Inflammatory macrophage treated with lipopolysaccharide for 1 hour (primary cell): ENCODE measurements around the gene GGN.
"Not testable (repeated sequence)": the region's sequence is repeated elsewhere in the genome, so short reads cannot be mapped to it uniquely, and the experiment has no call there.

Source experiments
- DNase-seq, 2 donors: peaks; one replicate each; pipeline ENCODE4 v3.0.0-alpha.2; 2020 to 2022

Gene GGN

GRCh38 chr19:38387550-38388348 is at the start of gene GGN:
Gene GGN, minus strand, starts transcription at chr19:38388034. Its CDS starts 773 bp downstream, at chr19:38387261.
- peak; percentile 69 for DNase-seq

GRCh38 chr19:38437295-38437694 is 49.5 kb upstream of the GGN start:
- DNase-seq: no peak

DNA sequence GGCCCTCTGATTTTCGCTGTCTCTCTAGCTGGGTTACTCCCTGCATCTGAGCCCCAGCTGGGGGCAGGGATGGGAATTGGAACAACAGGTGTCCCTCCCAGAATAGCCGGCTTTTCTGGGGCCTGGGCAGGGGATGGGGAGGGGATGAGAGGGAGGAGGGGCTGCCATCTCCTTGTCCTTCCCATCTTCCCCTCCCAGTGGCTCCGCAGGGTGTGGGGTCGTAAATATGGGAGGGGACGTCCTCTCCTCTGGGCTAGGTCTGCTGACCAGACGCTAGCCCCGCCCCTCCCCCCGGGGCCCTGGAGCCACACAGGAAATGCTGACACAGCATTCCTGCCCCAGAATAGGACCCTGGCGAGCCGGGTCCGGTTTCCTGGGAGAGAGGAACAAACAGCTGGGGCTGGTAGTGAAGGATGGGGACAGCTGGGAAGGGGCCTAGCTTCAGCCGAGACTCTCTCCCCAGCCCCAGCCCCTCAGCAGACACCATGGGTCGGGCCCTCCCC is 46.8 kb upstream of the GGN start:
- no peak for DNase-seq

- peak; percentile 31 to 51 for DNase-seq
These were observed 45.5 kb upstream of the GGN start, which contains the start of gene RYR1 for GRCh38 chr19:38433268-38433733. Gene RYR1, plus strand, starts transcription at chr19:38433691. Its CDS starts 139 bp downstream, at chr19:38433830.

GRCh38 chr19:38430931-38431330 is 43.1 kb upstream of the GGN start:
- DNase-seq: no peak

GRCh38 chr19:38429811-38430156 is 42.0 kb upstream of the GGN start:
- no peak for DNase-seq

DNA sequence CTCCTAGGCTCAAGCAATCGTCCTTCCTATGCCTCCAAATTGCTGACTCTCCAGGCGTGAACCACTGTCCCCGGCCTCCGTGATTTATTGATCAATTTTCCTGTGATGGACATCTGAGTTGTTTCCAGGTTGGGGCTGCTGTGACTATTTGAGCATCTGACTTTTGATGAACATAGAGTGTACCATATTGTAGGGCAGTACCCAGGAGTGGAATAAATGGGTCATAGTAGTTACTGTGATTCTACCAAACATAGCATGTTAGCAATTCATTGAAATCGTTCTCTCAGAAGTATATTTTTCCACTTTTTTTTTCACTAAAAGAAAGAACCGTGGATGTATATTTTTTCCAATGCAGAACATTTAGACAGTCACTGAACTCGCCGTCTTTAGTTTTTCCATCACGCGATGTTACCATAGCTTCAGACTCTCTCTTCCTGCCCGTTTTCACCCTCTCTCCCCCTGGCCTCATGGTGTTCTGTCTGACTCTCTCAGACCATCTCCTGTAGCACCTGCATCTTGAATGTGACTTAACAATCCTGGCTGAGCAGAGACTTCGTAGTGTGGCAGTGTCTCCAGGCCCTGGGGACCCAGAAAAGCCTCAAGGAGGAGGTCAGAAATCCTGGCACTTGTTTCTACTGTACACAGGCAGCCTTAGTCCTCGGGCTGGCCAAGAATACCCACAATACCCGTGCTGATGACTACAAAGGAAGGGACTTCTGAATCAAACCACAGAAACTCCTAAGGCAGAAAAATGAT is 41.4 kb upstream of the GGN start:
- DNase-seq: no peak

DNA sequence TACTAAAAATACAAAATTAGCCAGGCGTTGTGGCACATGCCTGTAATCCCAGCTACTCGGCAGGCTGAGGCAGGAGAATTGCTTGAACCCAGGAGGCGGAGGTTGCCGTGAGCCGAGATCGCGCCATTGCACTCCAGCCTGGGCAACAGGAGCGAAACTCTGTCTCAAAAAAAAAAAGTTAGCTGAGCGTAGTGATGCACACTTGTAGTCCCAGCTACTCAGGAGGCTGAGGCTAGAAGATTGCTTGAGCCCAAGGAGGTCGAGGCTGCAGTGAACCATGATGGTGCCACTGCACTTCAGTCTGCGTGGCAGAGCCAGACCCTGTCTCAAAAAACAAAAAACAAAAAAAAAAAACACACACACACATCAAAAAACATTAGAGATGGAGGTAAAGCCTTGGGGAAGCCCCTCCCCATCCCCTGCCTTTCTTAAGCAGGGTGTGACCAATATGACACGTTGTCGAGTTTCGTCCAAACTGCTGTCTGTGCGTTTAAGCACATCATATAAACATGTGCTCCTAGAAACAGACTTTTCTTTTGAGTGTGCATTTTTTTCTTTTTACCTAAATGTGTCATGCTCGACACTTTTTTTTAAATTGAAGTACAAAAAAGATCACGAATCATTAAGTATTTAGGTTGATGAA is 39.3 kb upstream of the GGN start:
- peak in 1 of 2 donors; percentile 3 for DNase-seq

GRCh38 chr19:38425810-38426466 is 38.1 kb upstream of the GGN start, which contains the start of gene RASGRP4:
Gene RASGRP4, minus strand, starts transcription at chr19:38426219. Its CDS starts 128 bp downstream, at chr19:38426091.
- DNase-seq: peak; percentile 40 to 55

- no peak for DNase-seq
These were observed 37.5 kb upstream of the GGN start for GRCh38 chr19:38425222-38425809.

- DNase-seq: no peak
These were observed 36.4 kb upstream of the GGN start for GRCh38 chr19:38424272-38424671.

GRCh38 chr19:38422438-38422837 is 34.6 kb upstream of the GGN start:
- no peak for DNase-seq

DNA sequence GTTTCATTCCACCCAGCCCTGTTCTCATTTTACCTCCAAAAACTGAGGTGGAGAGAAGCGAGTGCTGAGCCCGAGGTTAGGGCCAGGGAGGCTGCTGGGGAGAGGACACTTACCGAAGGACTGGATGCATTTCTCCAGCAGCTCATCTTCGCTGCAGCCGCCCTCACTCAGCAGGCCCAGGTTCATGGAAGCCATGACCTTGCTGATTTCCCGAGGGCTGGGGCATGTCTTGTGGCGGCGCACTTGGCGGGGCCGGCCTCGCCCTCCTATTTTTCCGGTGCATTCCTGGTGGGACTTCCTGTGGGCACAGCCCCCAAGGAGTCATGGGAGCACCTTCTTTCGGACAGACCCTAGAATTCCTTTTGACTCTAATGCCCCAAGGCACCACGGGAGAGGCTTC is 34.0 kb upstream of the GGN start:
- DNase-seq: no peak

- DNase-seq: no peak
These were observed 33.1 kb upstream of the GGN start for GRCh38 chr19:38420935-38421334.

DNA sequence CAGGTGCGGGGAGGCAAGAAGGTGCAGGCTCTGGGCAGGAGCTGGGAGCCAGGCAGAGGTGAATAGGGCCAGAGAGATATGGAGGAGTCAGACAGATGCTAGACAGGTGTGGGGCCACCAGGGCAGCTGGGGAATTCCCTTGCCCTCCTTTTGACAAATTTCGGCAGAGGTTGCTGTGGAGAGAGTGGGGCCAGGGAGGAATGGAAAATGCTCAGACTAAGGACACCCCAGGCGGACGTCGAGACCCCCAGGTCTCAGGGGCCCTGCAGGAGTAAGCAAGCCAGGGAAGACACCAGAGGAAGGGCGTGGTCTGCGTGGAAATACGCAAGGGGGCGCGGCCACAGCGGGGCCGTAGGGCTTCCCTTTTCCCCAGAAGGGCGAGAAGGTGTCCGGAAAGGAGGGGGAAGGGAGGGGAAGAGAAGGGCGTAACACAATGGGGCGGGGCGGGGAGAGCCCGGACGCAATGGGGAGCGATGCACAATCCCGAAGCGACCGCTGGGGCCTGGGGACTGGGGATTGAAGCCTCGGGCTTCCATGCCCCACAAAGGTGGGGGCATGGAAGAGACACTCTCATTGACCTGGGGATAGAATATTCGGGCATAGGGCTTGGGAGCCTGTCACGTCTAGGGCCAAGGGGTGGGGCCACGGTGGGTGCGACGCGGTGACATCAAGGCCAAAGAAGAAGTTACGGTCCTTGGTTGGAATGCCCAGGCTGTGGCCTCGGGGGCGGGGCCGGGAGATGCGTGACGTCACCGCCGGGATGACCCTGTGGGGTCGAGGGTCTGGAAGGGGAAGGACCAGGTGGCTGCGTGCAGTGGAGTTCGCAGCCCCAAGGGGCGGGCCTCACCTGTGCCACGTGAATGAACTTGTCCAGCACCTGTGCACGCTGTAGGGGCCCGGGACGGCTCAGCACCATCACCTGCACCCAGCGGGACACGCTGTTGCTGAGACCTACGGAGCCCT is 30.0 kb upstream of the GGN start:
- peak; percentile 81 to 93 for DNase-seq

DNA sequence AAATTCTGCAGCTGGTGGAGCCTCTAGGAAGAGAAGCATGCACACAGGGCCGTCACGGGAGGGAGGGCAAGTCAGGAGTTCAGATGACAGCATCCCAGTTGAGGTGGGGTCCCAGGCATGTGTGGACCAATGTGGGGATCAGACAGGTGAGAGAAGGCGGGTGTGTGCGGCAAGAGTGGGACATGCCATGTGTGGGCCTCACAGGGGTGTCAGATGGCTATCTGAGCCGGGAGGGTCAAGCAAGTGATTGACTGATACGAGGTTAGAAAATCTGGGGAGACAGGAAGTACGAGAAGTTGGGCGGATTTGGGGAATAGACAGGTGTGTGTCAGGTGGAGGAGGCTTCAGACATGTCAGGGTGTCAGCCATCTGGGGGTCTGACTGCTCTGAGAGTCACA is 29.3 kb upstream of the GGN start:
- DNase-seq: no peak

GRCh38 chr19:38413416-38413815 is 25.6 kb upstream of the GGN start:
- no peak for DNase-seq

DNA sequence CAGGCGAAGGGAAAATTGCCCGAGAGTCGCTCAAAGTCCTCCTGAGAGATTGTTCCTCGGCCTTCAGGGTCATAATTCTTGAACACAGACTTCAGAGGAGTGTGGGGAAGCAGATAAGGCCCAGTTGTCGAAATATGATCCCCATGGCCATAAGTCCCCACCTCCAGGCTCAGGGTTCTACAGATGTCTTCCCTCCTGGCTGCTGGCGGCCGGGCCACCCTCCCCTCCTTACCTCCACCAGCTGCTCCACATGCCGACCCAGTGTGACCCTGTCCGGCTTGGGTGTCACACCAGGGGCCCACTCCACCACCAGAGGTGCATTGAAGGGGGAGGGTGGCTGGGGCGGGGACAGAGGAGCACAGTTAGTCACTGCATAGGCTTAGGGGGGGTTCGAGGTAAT is 25.1 kb upstream of the GGN start:
- DNase-seq: no peak

GRCh38 chr19:38412491-38412890 is 24.7 kb upstream of the GGN start:
- DNase-seq: no peak

- not testable (repeated sequence) for DNase-seq
These were observed 24.1 kb upstream of the GGN start for GRCh38 chr19:38411898-38412297.
